DND-41 (cell line): ENCODE data around the gene JAZF1.

ENCODE experiments used
- ATAC-seq: fragments of 200-7000 bp; cut with Tn5 transposase; 3 replicates; pipeline ENCODE4 v1.9.1; 2021; ENCODE audit warnings: low read depth; ENCODE audit not compliant: insufficient read depth
- DNase-seq: peaks from one replicate; pipeline ENCODE4 v3.0.0-alpha.2; 2020
- H2AFZ ChIP-seq: 2 replicates; pipeline ENCODE4 v1.6.0; 2012; ENCODE audit warnings: low read depth, low read length
- H3K27ac ChIP-seq: 2 replicates; pipeline ENCODE4 v1.5.1; 2012; ENCODE audit warnings: low read length, inconsistent platforms
- H3K27me3 ChIP-seq: fragments of 200-600 bp; sonication (generic); 2 replicates; pipeline ENCODE4 v1.6.0; 2012; ENCODE audit warnings: low read length, mild to moderate bottlenecking, inconsistent platforms; ENCODE audit not compliant: insufficient read depth, poor library complexity
- H3K36me3 ChIP-seq: 2 replicates; pipeline ENCODE4 v1.5.1; 2012; ENCODE audit warnings: low read length, inconsistent platforms; ENCODE audit not compliant: insufficient read depth
- H3K4me1 ChIP-seq: 2 replicates; pipeline ENCODE4 v1.5.1; 2012; ENCODE audit warnings: mild to moderate bottlenecking, low read length; ENCODE audit not compliant: insufficient read depth
- H3K4me2 ChIP-seq: 2 replicates; pipeline ENCODE4 v1.6.0; 2012; ENCODE audit warnings: mild to moderate bottlenecking, moderate library complexity, low read length, inconsistent platforms; ENCODE audit not compliant: insufficient read depth
- H3K4me3 ChIP-seq, 2 experiments: fragments of 200-600 bp in 1 of 2; shearing (Covaris generic) in 1 of 2; 2 replicates each; pipeline ENCODE4 v1.5.1; 2012 to 2016; ENCODE audit warnings: inconsistent platforms in 2 of 2, low read length in 2 of 2, mild to moderate bottlenecking in 2 of 2, low read depth in 1 of 2, moderate library complexity in 1 of 2
- H3K79me2 ChIP-seq: 2 replicates; pipeline ENCODE4 v1.6.0; 2012; ENCODE audit warnings: low read length, inconsistent platforms; ENCODE audit not compliant: insufficient read depth
- H3K9ac ChIP-seq: 2 replicates; pipeline ENCODE4 v1.6.0; 2012; ENCODE audit warnings: low read depth, mild to moderate bottlenecking, inconsistent platforms, low read length, moderate library complexity
- H3K9me3 ChIP-seq: 2 replicates; pipeline ENCODE4 v1.5.1; 2012; ENCODE audit warnings: low read length, moderate library complexity, mild to moderate bottlenecking, inconsistent platforms; ENCODE audit not compliant: insufficient read depth, severe bottlenecking
- H4K20me1 ChIP-seq: 2 replicates; pipeline ENCODE4 v1.6.0; 2012; ENCODE audit warnings: low read length; ENCODE audit not compliant: insufficient read depth
- CTCF ChIP-seq: IDR thresholded peaks from 2 replicates; pipeline ENCODE4 v1.5.1; 2012; ENCODE audit warnings: borderline replicate concordance, low read length, moderate library complexity, mild to moderate bottlenecking; ENCODE audit not compliant: poor library complexity, severe bottlenecking; ENCODE audit errors: extremely low read depth
- EZH2 ChIP-seq: IDR thresholded peaks from 3 replicates; pipeline ENCODE4 v1.6.1; 2012; ENCODE audit warnings: borderline replicate concordance, low read depth, mild to moderate bottlenecking, moderate library complexity, low read length, inconsistent platforms; ENCODE audit not compliant: severe bottlenecking

The JAZF1 gene

GRCh38 chr7:28135315-28135714, 45.3 kb downstream of the JAZF1 start:
- H3K4me3 ChIP-seq: no peak overlapping the region
- H3K4me1 ChIP-seq: no peaks in the 10 kb centered on the region
- no peaks in the 10 kb centered on the region for H3K36me3 ChIP-seq
- DNase-seq: no peak
- H2AFZ ChIP-seq: no peak overlapping the region
- H3K9me3 ChIP-seq: no peaks in the 10 kb centered on the region
- H3K9ac ChIP-seq: no peak overlapping the region
- no peak overlapping the region for H3K4me2 ChIP-seq
- no peak for TF ChIP-seq EZH2
- TF ChIP-seq CTCF: no peak
- H3K27me3 ChIP-seq: no peaks in the 10 kb centered on the region
- no peaks in the 10 kb centered on the region for H4K20me1 ChIP-seq
- H3K27ac ChIP-seq: no peak overlapping the region
- no peaks in the 10 kb centered on the region for H3K79me2 ChIP-seq
- no peak for ATAC-seq

- no peak overlapping the region for H3K9ac ChIP-seq
- H3K27ac ChIP-seq: no peak overlapping the region
- no peak for TF ChIP-seq CTCF
- H3K36me3 ChIP-seq: no peaks in the 10 kb centered on the region
- no peaks in the 10 kb centered on the region for H4K20me1 ChIP-seq
- H3K4me1 ChIP-seq: no peaks in the 10 kb centered on the region
- ATAC-seq: no peak
- H2AFZ ChIP-seq: no peak overlapping the region
- no peaks in the 10 kb centered on the region for H3K9me3 ChIP-seq
- H3K79me2 ChIP-seq: no peaks in the 10 kb centered on the region
- no peak overlapping the region for H3K4me3 ChIP-seq
- H3K4me2 ChIP-seq: no peak overlapping the region
- DNase-seq: no peak
- H3K27me3 ChIP-seq: no peaks in the 10 kb centered on the region
These were observed 46.7 kb downstream of the JAZF1 start for GRCh38 chr7:28133872-28134271.

GRCh38 chr7:28132959-28133870, 47.4 kb downstream of the JAZF1 start:
- no peak overlapping the region for H3K4me3 ChIP-seq
- H3K27ac ChIP-seq: no peak overlapping the region
- H3K4me2 ChIP-seq: no peak overlapping the region
- no peaks in the 10 kb centered on the region for H4K20me1 ChIP-seq
- H3K9ac ChIP-seq: no peak overlapping the region
- no peaks in the 10 kb centered on the region for H3K79me2 ChIP-seq
- no peaks in the 10 kb centered on the region for H3K27me3 ChIP-seq
- no peak for DNase-seq
- no peak for ATAC-seq
- H3K9me3 ChIP-seq: no peaks in the 10 kb centered on the region
- H3K4me1 ChIP-seq: no peaks in the 10 kb centered on the region
- no peak for TF ChIP-seq EZH2
- TF ChIP-seq CTCF: no peak
- no peaks in the 10 kb centered on the region for H3K36me3 ChIP-seq
- H2AFZ ChIP-seq: no peak overlapping the region
